B cell (primary cell): Measurements from ENCODE around the gene SLC6A18. TPM values are rescaled to one million over a fixed set of nuclear protein-coding genes. Genes with fewer than 3 reads are reported as not detected.

Source experiments
- ATAC-seq: fragments of 200-7000 bp; cut with Tn5 transposase; one replicate; pipeline ENCODE4 v1.10.0; 2021; ENCODE audit warnings: low read depth, mild to moderate bottlenecking, moderate number of reproducible peaks, moderate library complexity
- CTCF ChIA-PET: fragments of 350-600 bp; sonication (Branson Sonifier 250); formaldehyde crosslinking; loops from one replicate; lab custom pipeline; 2021; ENCODE audit warnings: antibody characterized with exemption, inconsistent platforms; lab: Charles Lee
- POLR2A ChIA-PET: fragments of 350-600 bp; sonication (Branson Sonifier 250); formaldehyde crosslinking; loops from one replicate; lab custom pipeline; 2021; ENCODE audit warnings: antibody characterized with exemption; lab: Charles Lee
- DNase-seq: peaks from one replicate; pipeline ENCODE4 v3.0.0; 2013
- H2AFZ ChIP-seq: 2 replicates; pipeline ENCODE4 v1.6.1; 2012; ENCODE audit warnings: mild to moderate bottlenecking, low read depth, low read length; ENCODE audit not compliant: insufficient read depth, poor library complexity, severe bottlenecking
- H3K27ac ChIP-seq, 2 donors: 1 replicate in 1 of 2; 2 replicates in 1 of 2; pipeline ENCODE4 v1.5.1; 2012 to 2013; ENCODE audit warnings: low read length in 2 of 2, mild to moderate bottlenecking in 2 of 2, moderate library complexity in 1 of 2
- H3K27me3 ChIP-seq, 4 experiments: fragments of 200-600 bp in 1 of 4; sonication (generic) in 1 of 4; replicated peaks in 1 of 4; 1 replicate in 2 of 4; 2 replicates in 2 of 4; pipeline versions ENCODE4 v1.6.1 to v1.7.0; 2013 to 2016; ENCODE audit warnings: low read length in 3 of 4, mild to moderate bottlenecking in 2 of 4, mixed read lengths in 1 of 4, moderate library complexity in 1 of 4; ENCODE audit not compliant: insufficient read depth in 4 of 4, control insufficient read depth in 3 of 4; ENCODE audit errors: control extremely low read depth in 1 of 4
- H3K36me3 ChIP-seq, 2 experiments: replicated peaks in 1 of 2; 1 replicate in 1 of 2; 2 replicates in 1 of 2; pipeline versions ENCODE4 v1.6.1 to v1.7.1; 2013; ENCODE audit warnings: low read length in 1 of 2; ENCODE audit not compliant: insufficient read depth in 2 of 2, control insufficient read depth in 1 of 2; ENCODE audit errors: control extremely low read depth in 1 of 2, extremely low read depth in 1 of 2
- H3K4me1 ChIP-seq, 2 donors: fragments of 200-600 bp in 1 of 2; sonication (generic) in 1 of 2; 1 replicate in 1 of 2; 2 replicates in 1 of 2; pipeline versions ENCODE4 v1.5.1 to v1.6.1; 2013 to 2017; ENCODE audit warnings: low read length in 2 of 2; ENCODE audit not compliant: control insufficient read depth in 2 of 2, insufficient read depth in 2 of 2
- H3K4me2 ChIP-seq: replicated peaks from 2 replicates; pipeline ENCODE3; 2012; ENCODE audit warnings: mild to moderate bottlenecking, low read depth, low read length; ENCODE audit not compliant: poor library complexity, severe bottlenecking
- H3K4me3 ChIP-seq, 5 experiments: fragments of 200-600 bp in 1 of 5; sonication (generic) in 1 of 5; 1 replicate in 3 of 5; 2 replicates in 2 of 5; pipeline versions ENCODE4 v1.5.1 to v1.7.0; 2011 to 2016; ENCODE audit warnings: low read length in 4 of 5, mild to moderate bottlenecking in 4 of 5, low read depth in 2 of 5, control low read depth in 1 of 5, moderate library complexity in 1 of 5; ENCODE audit not compliant: insufficient read depth in 1 of 5; ENCODE audit errors: control extremely low read depth in 1 of 5, extremely low read depth in 1 of 5
- H3K79me2 ChIP-seq: fragments of 200-600 bp; sonication (generic); one replicate; pipeline ENCODE4 v1.6.0; 2016; ENCODE audit warnings: low read length; ENCODE audit not compliant: control insufficient read depth, insufficient read depth
- H3K9ac ChIP-seq: fragments of 200-600 bp; sonication (generic); 2 replicates; pipeline ENCODE4 v1.6.1; 2017; ENCODE audit warnings: mild to moderate bottlenecking, low read length, moderate library complexity
- H3K9me3 ChIP-seq, 3 donors: one replicate each; pipeline versions ENCODE4 v1.6.1 to v1.7.1; 2013; ENCODE audit warnings: low read length in 2 of 3; ENCODE audit not compliant: control insufficient read depth in 2 of 3, insufficient read depth in 1 of 3; ENCODE audit errors: control extremely low read depth in 1 of 3
- H4K20me1 ChIP-seq: 2 replicates; pipeline ENCODE4 v1.6.0; 2012; ENCODE audit warnings: mild to moderate bottlenecking, low read length; ENCODE audit not compliant: insufficient read depth, control insufficient read depth, poor library complexity, severe bottlenecking
- H3K27ac Mint-ChIP-seq: one replicate; pipeline ENCODE4 v1.8.0; 2021; ENCODE audit warnings: mixed read lengths
- H3K27me3 Mint-ChIP-seq: one replicate; pipeline ENCODE4 v1.8.0; 2021; ENCODE audit warnings: mixed read lengths
- H3K4me1 Mint-ChIP-seq: one replicate; pipeline ENCODE4 v1.8.0; 2021; ENCODE audit warnings: mixed read lengths
- H3K4me3 Mint-ChIP-seq: one replicate; pipeline ENCODE4 v1.8.0; 2021; ENCODE audit warnings: mixed read lengths
- H3K9me3 Mint-ChIP-seq: one replicate; pipeline ENCODE4 v1.8.0; 2022; ENCODE audit warnings: mixed read lengths; ENCODE audit not compliant: insufficient read depth
- EZH2 ChIP-seq: IDR thresholded peaks from 2 replicates; pipeline ENCODE4 v1.6.1; 2012; ENCODE audit warnings: borderline replicate concordance, low read depth, mild to moderate bottlenecking, moderate library complexity, low read length; ENCODE audit not compliant: insufficient read depth, poor library complexity, severe bottlenecking
- WGBS: methylation state at CpG from one replicate; pipeline ENCODE4 v1.1.5; 2013; ENCODE audit warnings: missing lambda C conversion rate; ENCODE audit not compliant: insufficient coverage; 5-methylcytosine and 5-hydroxymethylcytosine counted together
- intact Hi-C: fragments of 100-400 bp; cut with micrococcal nuclease; formaldehyde crosslinking; loops from one replicate; pipeline ENCODE4 v1.10.0; 2022
- polyA plus RNA-seq: library from polyadenylated mRNA; depleted of rRNA; stranded (reverse); fragments of >200 nt; gene quantifications from 2 replicates; pipeline ENCODE4 v1.2.3, GENCODE V29; 2012
- total RNA-seq, 2 donors: library from RNA; stranded (reverse); fragments of 120-200 nt in 1 of 2; gene quantifications; 1 replicate in 1 of 2; 2 replicates in 1 of 2; pipeline versions ENCODE4 v1.2.3 to v1.2.4, GENCODE V29; 2013 to 2022
- TF ChIP-seq, protein P1 (sequence below): fragments of 200-600 bp; IDR thresholded peaks from one replicate; pipeline ENCODE4 v1.8.0; 2022; ENCODE audit warnings: antibody characterized with exemption, mild to moderate bottlenecking

SLC6A18 gene
- total and polyA plus RNA-seq, 2 donors (not counting 1 experiment from before 2014, with no cell fraction given), result not detected

DNA sequence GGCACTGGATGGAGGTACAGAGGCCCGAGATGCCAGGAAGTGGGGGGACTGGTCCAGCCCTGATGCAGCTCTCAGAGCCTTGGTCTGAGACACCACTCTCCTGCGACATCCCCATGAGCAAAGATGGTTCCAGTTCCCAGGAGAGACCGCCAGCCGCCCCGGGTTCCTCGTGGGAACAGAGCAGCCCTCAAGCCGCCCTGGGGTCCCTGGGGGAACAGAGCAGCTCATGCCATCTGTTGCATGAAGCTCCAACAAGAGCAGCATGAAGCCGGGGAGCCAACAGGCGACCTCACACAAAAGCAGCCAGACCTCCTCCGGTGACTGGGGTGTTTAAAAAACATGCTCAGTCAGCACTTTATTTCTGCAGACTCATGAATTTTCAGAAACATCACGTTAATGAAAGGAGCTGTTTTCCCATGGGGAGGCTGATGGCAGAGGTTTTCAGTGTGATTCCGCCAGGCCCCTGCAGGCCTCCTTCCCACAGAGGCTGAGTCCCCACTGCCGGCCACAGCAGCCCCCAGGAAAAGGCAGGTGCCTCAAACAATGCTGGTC, 6.2 kb downstream of the SLC6A18 start:
- Histone ChIP-seq H3K4me1 (no peaks in the 10 kb centered on the region), H3K27ac (no peak overlapping the region), H3K27me3 (peaks cover 0 to 7% (median 0%) of the 10 kb centered on the region in 4 experiments), H3K4me2 (no peak overlapping the region), H3K9me3 (peaks cover 0 to 19% (median 15%) of the 10 kb centered on the region in 3 donors), H4K20me1 (no peaks in the 10 kb centered on the region), H2AFZ (no peak overlapping the region), H3K36me3 (no peaks in the 10 kb centered on the region), H3K9ac (no peak overlapping the region), H3K79me2 (no peaks in the 10 kb centered on the region), H3K4me3 (no peak overlapping the region)
- 17% methylated on average over 13 of the region's 13 CpGs for WGBS
- DNase-seq, result no peak
- Mint-ChIP-seq H3K27me3 (peaks cover 9% of the 10 kb centered on the region), H3K9me3 (peaks cover 6% of the 10 kb centered on the region), H3K4me3 (no peak overlapping the region), H3K27ac (no peak overlapping the region), H3K4me1 (no peaks in the 10 kb centered on the region)
- intact Hi-C loops, result no loop called here
- TF ChIP-seq, protein P1, sequence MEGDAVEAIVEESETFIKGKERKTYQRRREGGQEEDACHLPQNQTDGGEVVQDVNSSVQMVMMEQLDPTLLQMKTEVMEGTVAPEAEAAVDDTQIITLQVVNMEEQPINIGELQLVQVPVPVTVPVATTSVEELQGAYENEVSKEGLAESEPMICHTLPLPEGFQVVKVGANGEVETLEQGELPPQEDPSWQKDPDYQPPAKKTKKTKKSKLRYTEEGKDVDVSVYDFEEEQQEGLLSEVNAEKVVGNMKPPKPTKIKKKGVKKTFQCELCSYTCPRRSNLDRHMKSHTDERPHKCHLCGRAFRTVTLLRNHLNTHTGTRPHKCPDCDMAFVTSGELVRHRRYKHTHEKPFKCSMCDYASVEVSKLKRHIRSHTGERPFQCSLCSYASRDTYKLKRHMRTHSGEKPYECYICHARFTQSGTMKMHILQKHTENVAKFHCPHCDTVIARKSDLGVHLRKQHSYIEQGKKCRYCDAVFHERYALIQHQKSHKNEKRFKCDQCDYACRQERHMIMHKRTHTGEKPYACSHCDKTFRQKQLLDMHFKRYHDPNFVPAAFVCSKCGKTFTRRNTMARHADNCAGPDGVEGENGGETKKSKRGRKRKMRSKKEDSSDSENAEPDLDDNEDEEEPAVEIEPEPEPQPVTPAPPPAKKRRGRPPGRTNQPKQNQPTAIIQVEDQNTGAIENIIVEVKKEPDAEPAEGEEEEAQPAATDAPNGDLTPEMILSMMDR, result no peak
- no peak for TF ChIP-seq EZH2
- ChIA-PET POLR2A (no interaction called here), CTCF (no interaction called here)
- no peak for ATAC-seq

DNA sequence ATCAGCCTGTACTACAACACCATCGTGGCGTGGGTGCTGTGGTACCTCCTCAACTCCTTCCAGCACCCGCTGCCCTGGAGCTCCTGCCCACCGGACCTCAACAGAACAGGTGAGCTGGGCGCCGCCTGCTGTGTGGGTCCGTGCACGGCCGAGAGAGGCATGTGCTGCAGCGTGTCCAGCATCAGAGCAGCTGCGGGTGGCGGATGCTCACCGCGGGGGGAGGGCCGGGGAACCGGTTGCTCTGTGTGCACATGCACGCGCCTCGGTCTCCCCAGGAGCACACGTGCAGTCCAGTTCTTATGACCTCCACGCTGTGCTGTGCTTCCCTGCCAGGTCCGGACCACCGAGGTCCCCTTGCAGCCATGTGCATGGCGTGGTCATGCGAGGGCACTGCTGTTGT, 7.6 kb downstream of the SLC6A18 start:
- intact Hi-C loops, result no loop called here
- POLR2A ChIA-PET, result no interaction called here
- Histone ChIP-seq H3K27ac (no peak overlapping the region), H4K20me1 (no peaks in the 10 kb centered on the region), H3K4me1 (no peaks in the 10 kb centered on the region), H3K4me3 (no peak overlapping the region), H3K9ac (no peak overlapping the region), H3K4me2 (no peak overlapping the region), H3K79me2 (no peaks in the 10 kb centered on the region), H3K27me3 (peaks cover 0 to 7% (median 0%) of the 10 kb centered on the region in 4 experiments), H3K9me3 (peaks cover 0 to 33% (median 16%) of the 10 kb centered on the region in 3 donors), H2AFZ (no peak overlapping the region), H3K36me3 (no peaks in the 10 kb centered on the region)
- CTCF ChIA-PET, result no interaction called here
- Mint-ChIP-seq H3K4me3 (no peak overlapping the region), H3K9me3 (peaks cover 9% of the 10 kb centered on the region), H3K27ac (no peak overlapping the region), H3K27me3 (peaks cover 9% of the 10 kb centered on the region), H3K4me1 (no peaks in the 10 kb centered on the region)
- DNase-seq, result no peak
- 93% methylated on average over 24 of the region's 25 CpGs for WGBS
- TF ChIP-seq EZH2, result no peak
- TF ChIP-seq, protein P1, result no peak
- ATAC-seq, result no peak
